Mucosa of rectum (tissue), 2 donors: ENCODE results near the gene DNAH11.

Experiments used
- H3K27ac ChIP-seq, 2 donors: one replicate each; pipeline ENCODE4 v1.7.0; 2013; ENCODE audit warnings: inconsistent platforms in 2 of 2, low read depth in 2 of 2, low read length in 2 of 2
- H3K27me3 ChIP-seq, 2 donors: one replicate each; pipeline ENCODE4 v1.7.0; 2013; ENCODE audit warnings: low read length in 2 of 2; ENCODE audit not compliant: control insufficient read depth in 2 of 2, insufficient read depth in 2 of 2
- H3K36me3 ChIP-seq, 2 donors: one replicate each; pipeline ENCODE4 v1.7.0; 2013; ENCODE audit warnings: low read length in 2 of 2; ENCODE audit not compliant: control insufficient read depth in 2 of 2, insufficient read depth in 2 of 2
- H3K4me1 ChIP-seq, 2 donors: one replicate each; pipeline ENCODE4 v1.7.0; 2013; ENCODE audit warnings: low read length in 2 of 2, mild to moderate bottlenecking in 1 of 2; ENCODE audit not compliant: control insufficient read depth in 2 of 2, insufficient read depth in 2 of 2
- H3K4me3 ChIP-seq, 2 donors: one replicate each; pipeline ENCODE4 v1.7.0; 2013; ENCODE audit warnings: low read length in 2 of 2
- H3K9ac ChIP-seq, 2 donors: one replicate each; pipeline ENCODE4 v1.7.0; 2013; ENCODE audit warnings: low read length in 2 of 2, low read depth in 1 of 2, mild to moderate bottlenecking in 1 of 2
- H3K9me3 ChIP-seq, 2 donors: one replicate each; pipeline ENCODE4 v1.7.0; 2013; ENCODE audit warnings: low read length in 2 of 2; ENCODE audit not compliant: control insufficient read depth in 2 of 2
- donor health status: healthy.
- donor health status: Normal muscosa, but diverticular disease.

DNAH11 gene

DNA sequence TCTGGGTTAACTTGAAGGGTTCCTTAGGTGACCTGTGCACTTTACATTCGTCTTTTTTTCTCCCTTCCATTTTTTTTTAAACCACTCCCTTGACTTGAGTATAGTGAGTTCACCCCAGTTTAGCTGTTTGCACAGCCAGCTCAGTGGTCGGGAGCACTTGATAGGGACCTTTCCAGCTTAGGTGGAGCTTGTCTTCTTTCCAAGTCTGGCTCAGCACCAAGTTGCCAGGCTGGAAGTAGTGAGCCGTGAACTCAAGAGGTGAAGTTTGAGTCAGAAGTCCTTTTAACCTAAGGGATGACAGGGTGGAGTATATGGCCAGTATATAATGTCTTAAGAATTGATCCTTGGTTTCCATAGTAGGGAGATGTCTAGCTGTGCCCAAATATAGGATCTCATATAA is 7.2 kb downstream of the DNAH11 start:
- Histone ChIP-seq H3K27ac (no peak overlapping the region), H3K4me1 (no peaks in the 10 kb centered on the region), H3K27me3 (no peaks in the 10 kb centered on the region), H3K9ac (no peak overlapping the region), H3K36me3 (no peaks in the 10 kb centered on the region), H3K9me3 (no peaks in the 10 kb centered on the region), H3K4me3 (no peak overlapping the region)

DNA sequence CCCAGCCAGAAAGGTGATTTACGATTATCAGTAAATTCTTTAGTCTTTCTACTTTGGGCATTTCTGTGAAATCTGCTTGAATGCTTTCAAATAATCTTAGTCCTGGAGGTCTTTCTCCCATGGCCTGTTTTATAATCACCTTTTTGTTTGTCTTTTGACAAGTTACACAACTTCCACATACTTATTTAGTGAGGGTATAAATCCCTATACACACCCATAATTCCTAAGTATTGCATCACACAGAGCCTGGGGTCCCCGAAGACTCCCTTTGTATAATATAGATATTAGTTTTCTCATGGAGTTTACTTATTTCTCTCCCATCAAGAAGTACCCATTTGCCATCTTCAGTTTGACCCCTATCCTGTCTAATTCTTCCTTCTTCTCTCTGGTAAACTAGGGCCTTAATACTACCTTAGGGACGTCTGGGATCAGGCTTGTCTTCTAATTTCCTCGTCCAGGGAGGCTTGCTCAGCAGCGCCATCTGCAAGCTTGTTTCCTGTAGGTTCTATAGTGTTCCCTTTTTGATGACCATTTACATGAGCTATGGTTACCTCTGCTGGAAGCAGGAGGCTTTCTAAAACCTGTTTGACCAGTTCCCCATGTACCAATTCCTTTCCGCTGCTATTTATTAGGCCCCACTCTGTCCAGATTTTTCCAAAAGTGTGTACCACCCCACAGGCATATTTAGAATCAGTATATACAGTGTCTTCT is 8.1 kb downstream of the DNAH11 start:
- no peaks in the 10 kb centered on the region for H3K4me1 ChIP-seq
- H3K36me3 ChIP-seq: no peaks in the 10 kb centered on the region
- no peaks in the 10 kb centered on the region for H3K27me3 ChIP-seq
- H3K27ac ChIP-seq: no peak overlapping the region
- no peak overlapping the region for H3K9ac ChIP-seq
- no peak overlapping the region for H3K4me3 ChIP-seq
- H3K9me3 ChIP-seq: no peaks in the 10 kb centered on the region

DNA sequence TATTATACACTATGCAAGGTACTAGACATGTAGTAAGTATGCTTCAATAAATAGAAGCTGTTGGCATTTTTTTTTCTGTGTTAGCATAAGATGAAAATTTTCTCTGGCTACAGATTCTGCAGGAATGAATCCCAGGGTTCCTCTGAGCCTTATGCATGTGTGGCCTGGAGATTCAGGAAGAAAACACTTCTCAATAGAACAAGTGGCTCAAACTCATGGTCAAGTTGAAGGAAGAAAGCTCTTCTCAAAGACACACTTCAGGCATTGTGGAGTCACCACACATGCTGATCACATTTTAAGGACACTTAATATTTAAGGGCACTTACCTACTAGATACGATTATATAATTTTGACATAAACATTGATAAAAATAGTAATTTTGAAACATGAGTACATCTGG is 19.5 kb downstream of the DNAH11 start:
- Histone ChIP-seq H3K9me3 (no peaks in the 10 kb centered on the region), H3K9ac (no peak overlapping the region), H3K36me3 (no peaks in the 10 kb centered on the region), H3K4me3 (no peak overlapping the region), H3K27me3 (no peaks in the 10 kb centered on the region), H3K4me1 (no peaks in the 10 kb centered on the region), H3K27ac (no peak overlapping the region)

DNA sequence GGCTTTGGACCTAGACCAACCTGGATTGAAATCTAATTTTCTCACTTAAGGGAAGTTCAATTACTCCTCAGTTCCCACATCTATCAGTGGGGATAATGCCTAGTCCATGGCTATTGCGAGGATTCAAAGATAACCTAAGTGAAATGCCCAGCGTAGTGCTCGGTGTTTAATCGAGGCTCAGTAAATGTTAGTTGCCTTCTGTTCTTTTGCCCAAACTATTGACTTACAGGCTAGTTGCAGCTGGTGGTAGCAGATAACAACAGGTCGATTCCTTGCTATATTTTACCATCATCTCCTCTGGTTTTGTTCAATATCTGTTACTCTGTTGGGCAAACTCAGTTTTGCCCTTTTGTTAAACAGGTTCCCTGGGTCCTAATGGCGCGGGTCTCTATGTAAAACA is 22.8 kb downstream of the DNAH11 start:
- Histone ChIP-seq H3K27me3 (peaks cover 0 to 2% of the 10 kb centered on the region in 2 donors), H3K36me3 (no peaks in the 10 kb centered on the region), H3K4me3 (no peak overlapping the region), H3K4me1 (no peaks in the 10 kb centered on the region), H3K9ac (no peak overlapping the region), H3K27ac (no peak overlapping the region), H3K9me3 (no peaks in the 10 kb centered on the region)

DNA sequence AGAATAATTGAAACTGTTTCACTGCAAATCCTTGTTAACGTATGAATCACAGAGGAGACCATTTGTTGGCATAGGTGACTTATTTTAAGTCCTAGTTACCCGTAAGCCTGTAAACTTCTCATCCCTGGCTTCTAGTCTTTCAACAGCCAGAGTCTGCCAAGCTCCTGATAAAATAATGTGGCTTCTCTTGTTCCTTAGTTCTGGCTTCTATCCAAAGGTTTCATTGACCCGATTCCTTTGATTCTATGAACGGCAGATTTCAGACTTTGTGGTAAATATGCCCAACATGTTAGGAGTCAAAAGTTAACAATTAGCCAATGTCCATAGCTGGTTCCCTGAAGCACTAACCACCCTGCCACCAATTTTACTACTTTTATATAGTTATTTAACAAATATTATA is 23.3 kb downstream of the DNAH11 start:
- peaks cover 0 to 2% of the 10 kb centered on the region in 2 donors for H3K27me3 ChIP-seq
- H3K36me3 ChIP-seq: no peaks in the 10 kb centered on the region
- no peaks in the 10 kb centered on the region for H3K9me3 ChIP-seq
- no peak overlapping the region for H3K27ac ChIP-seq
- no peak overlapping the region for H3K4me3 ChIP-seq
- H3K4me1 ChIP-seq: no peaks in the 10 kb centered on the region
- no peak overlapping the region for H3K9ac ChIP-seq

DNA sequence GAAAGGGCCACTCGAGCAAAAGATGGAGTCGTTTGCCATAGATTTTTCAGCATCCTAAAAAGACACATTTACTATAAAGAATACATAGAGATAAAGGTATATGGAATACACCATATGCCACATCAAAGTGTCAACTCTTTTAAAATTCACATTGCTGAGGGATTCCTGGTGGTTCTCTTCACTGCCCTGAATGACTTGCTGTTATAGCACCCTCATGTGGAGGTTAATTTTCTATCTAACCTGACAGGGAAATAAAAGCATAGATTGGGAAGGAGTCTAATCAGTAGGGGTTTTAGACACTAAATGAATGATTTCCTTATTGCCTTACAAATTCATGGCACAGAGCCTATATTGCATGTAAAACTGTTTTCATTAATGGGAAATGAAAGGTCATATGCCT is 25.9 kb downstream of the DNAH11 start:
- no peaks in the 10 kb centered on the region for H3K36me3 ChIP-seq
- H3K4me3 ChIP-seq: no peak overlapping the region
- peaks cover 0 to 2% of the 10 kb centered on the region in 2 donors for H3K27me3 ChIP-seq
- no peak overlapping the region for H3K9ac ChIP-seq
- no peaks in the 10 kb centered on the region for H3K9me3 ChIP-seq
- no peak overlapping the region for H3K27ac ChIP-seq
- H3K4me1 ChIP-seq: no peaks in the 10 kb centered on the region

DNA sequence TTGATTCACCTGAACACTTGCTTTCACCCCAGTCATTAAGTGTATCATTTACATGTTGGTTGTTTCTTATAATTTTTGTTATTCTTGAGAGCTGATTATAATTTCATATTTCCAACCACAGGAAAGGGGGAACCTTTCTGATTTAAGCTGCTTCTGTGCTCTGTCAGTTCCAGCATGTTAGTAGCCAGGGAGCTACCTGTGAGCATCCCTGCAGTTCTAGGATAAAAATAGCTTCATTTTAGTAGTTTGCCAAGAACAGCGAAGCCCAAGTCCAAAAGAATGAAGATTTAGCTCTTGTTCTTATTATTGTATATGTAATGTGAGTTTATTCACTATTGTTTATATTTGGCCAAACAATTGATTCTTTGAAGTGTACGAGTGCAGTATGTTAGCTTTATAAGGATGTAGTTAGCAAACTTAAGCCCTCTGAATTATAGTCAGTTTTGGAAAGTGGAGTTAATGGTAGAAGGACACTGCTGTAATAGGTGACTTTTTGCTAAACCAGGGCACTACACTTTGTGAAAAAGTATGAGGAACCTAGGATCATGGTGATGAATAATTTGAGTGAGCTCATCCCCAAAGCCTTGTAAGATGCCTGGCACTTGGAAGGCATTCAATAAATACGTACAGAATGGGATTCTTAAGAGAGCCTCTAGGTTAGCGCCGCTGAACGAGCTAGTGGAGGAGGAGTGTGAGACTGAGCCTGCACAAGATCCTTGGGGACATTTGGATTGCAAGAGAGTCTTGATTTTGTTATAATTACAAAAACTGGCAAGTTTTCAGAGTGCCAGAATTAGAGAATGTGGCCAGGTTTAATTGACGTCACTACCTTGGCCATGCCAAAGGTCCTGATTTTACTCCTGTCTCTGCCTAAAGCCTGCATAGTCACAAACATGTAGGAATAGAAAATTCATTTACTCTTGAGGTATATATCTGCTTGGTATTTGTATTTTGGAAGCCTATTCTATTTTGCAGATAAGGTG is 29.8 kb downstream of the DNAH11 start:
- no peak overlapping the region for H3K27ac ChIP-seq
- no peaks in the 10 kb centered on the region for H3K9me3 ChIP-seq
- H3K4me3 ChIP-seq: no peak overlapping the region
- H3K27me3 ChIP-seq: peaks cover 0 to 2% of the 10 kb centered on the region in 2 donors
- H3K9ac ChIP-seq: no peak overlapping the region
- no peaks in the 10 kb centered on the region for H3K36me3 ChIP-seq
- H3K4me1 ChIP-seq: no peaks in the 10 kb centered on the region

DNA sequence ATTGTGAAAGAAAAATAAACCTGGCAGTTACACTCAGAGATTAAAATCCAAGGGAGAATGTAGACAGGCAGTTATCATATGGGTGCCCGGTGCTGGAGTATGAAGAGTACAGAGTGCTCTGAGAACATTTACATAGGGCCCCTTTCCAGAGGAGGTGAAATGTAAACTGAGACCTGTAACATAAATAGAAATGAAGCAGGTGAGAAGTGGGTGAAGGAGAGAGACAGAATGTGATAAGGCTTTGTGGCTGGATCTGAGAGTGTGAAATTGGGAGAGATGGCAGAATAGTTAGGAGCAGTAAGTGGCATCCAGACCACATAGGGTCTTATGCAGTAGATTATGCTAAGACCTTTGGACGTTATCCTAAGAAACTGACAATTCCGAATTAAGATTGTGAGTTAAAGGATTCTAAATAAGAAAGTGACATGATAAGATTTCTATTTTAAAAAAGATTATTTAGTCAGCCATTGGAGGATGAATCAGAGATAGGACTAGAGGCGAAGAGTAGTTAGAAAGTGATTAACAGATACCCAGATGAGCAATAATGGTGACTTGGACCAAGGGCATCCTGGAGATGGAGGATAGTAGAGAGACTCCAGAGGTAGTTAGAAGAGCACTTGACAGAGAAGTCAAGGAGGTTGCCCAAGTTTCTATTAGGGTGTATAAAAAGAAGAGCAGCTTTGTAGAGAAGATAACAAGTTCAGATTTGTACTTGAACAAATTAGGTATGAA is 36.7 kb downstream of the DNAH11 start:
- Histone ChIP-seq H3K27me3 (no peaks in the 10 kb centered on the region), H3K27ac (peak overlapping the region in 1 of 2 donors; percentile 39), H3K4me3 (no peak overlapping the region), H3K4me1 (no peaks in the 10 kb centered on the region), H3K9ac (no peak overlapping the region), H3K9me3 (no peaks in the 10 kb centered on the region), H3K36me3 (no peaks in the 10 kb centered on the region)

DNA sequence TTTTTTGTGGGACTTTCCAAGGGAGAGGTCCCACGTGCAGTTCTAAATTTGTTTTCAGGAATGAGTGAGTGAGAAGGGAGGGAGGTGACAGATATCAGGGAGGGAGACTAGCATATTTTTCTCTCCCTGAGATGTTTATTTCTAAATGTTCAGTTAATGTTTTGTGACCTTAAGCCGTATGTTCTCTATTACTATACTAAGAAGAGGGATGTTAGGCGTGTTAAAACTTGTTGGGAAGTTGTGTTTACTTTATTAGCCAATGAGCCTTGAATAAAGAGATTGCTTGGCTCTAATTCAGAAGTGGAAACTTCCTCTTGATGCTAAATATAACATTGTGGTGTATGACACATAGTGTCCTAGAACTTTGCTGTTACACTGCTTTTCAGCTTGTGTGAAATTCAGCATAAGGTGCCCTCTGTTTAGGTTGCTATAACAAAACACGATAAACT is 37.3 kb downstream of the DNAH11 start:
- Histone ChIP-seq H3K4me3 (no peak overlapping the region), H3K9ac (no peak overlapping the region), H3K9me3 (no peaks in the 10 kb centered on the region), H3K27ac (peak overlapping the region in 1 of 2 donors; percentile 39), H3K4me1 (no peaks in the 10 kb centered on the region), H3K27me3 (no peaks in the 10 kb centered on the region), H3K36me3 (no peaks in the 10 kb centered on the region)
